HG02798 (cell line): ENCODE measurements around the gene CIAPIN1.
A peak's percentile ranks its signal among the peaks of the same experiment; 100 is the strongest.
"Not testable (repeated sequence)": the region's sequence is repeated elsewhere in the genome, so short reads cannot be mapped to it uniquely, and the experiment has no call there.

Source experiments
- ATAC-seq: cut with Tn5 transposase; IDR thresholded peaks from one replicate; pipeline ENCODE4 v1.9.1; 2021; ENCODE audit warnings: mild to moderate bottlenecking; ENCODE audit not compliant: unreplicated experiment, poor library complexity

Gene CIAPIN1

GRCh38 chr16:57446531-57447185, 527 bp downstream of the CIAPIN1 start:
- peak; percentile 35 for ATAC-seq

- ATAC-seq = no peak
Measured at GRCh38 chr16:57445510-57445909, 1.7 kb downstream of the CIAPIN1 start.

- ATAC-seq = no peak
Measured at GRCh38 chr16:57444711-57445110, 2.5 kb downstream of the CIAPIN1 start.

GRCh38 chr16:57440551-57440950, 6.6 kb downstream of the CIAPIN1 start:
- not testable (repeated sequence) for ATAC-seq

GRCh38 chr16:57439947-57440346, 7.2 kb downstream of the CIAPIN1 start:
- not testable (repeated sequence) for ATAC-seq

GRCh38 chr16:57435838-57436237, 11.3 kb downstream of the CIAPIN1 start:
- no peak for ATAC-seq

GRCh38 chr16:57434003-57434402, 13.2 kb downstream of the CIAPIN1 start:
- no peak for ATAC-seq

- ATAC-seq = no peak
Measured at GRCh38 chr16:57432989-57433388, 14.2 kb downstream of the CIAPIN1 start.

GRCh38 chr16:57432505-57432904, 14.7 kb downstream of the CIAPIN1 start:
- ATAC-seq = no peak

GRCh38 chr16:57430955-57431354, 16.2 kb downstream of the CIAPIN1 start:
- ATAC-seq = no peak

GRCh38 chr16:57427824-57428223, 19.4 kb downstream of the CIAPIN1 start:
- ATAC-seq = no peak

GRCh38 chr16:57427307-57427706, 19.9 kb downstream of the CIAPIN1 start:
- ATAC-seq = no peak

- ATAC-seq = no peak
Measured at GRCh38 chr16:57426356-57426755, 20.8 kb downstream of the CIAPIN1 start.

- ATAC-seq = no peak
Measured at GRCh38 chr16:57424583-57424982, 22.6 kb downstream of the CIAPIN1 start.

GRCh38 chr16:57423152-57423551, 24.0 kb downstream of the CIAPIN1 start:
- no peak for ATAC-seq

GRCh38 chr16:57422026-57422944, 24.9 kb downstream of the CIAPIN1 start:
- no peak for ATAC-seq

GRCh38 chr16:57419506-57419905, 27.7 kb downstream of the CIAPIN1 start:
- ATAC-seq = no peak

- no peak for ATAC-seq
Measured at GRCh38 chr16:57416084-57416483, 31.1 kb downstream of the CIAPIN1 start.

- no peak for ATAC-seq
Measured at GRCh38 chr16:57413733-57414132, 33.5 kb downstream of the CIAPIN1 start.

- ATAC-seq = no peak
Measured at GRCh38 chr16:57413301-57413730, 33.9 kb downstream of the CIAPIN1 start.

- ATAC-seq = no peak
Measured at GRCh38 chr16:57412584-57412983, 34.6 kb downstream of the CIAPIN1 start.
